HL-60 (cell line): ENCODE measurements around the gene KCNJ11.

Experiments used
- DNase-seq, 2 experiments: peaks; one replicate each; pipeline ENCODE4 v3.0.0-alpha.2; 2010 to 2020; ENCODE audit warnings: low read depth in 1 of 2, low spot score in 1 of 2
- H3K27ac ChIP-seq: fragments of 250-450 bp; sonication (Bioruptor Pico); replicated peaks from 2 replicates; pipeline ENCODE4 v1.5.1; 2020; ENCODE audit warnings: mild to moderate bottlenecking, moderate library complexity
- H3K27me3 ChIP-seq: fragments of 250-450 bp; sonication (Bioruptor Pico); 2 replicates; pipeline ENCODE4 v1.5.1; 2021; ENCODE audit warnings: mild to moderate bottlenecking, moderate library complexity; ENCODE audit not compliant: insufficient read depth, poor library complexity, severe bottlenecking
- H3K4me3 ChIP-seq: replicated peaks from 2 replicates; pipeline ENCODE4 v1.5.1; 2011; ENCODE audit warnings: mild to moderate bottlenecking, control low read depth, low read length; ENCODE audit not compliant: insufficient read depth
- CTCF ChIP-seq: IDR thresholded peaks from one replicate; pipeline ENCODE4 v1.5.1; 2011; ENCODE audit warnings: low read length, control low read depth, inconsistent platforms; ENCODE audit not compliant: insufficient read depth
- GABPA ChIP-seq: IDR thresholded peaks from 2 replicates; pipeline ENCODE4 v1.6.1; 2012; ENCODE audit warnings: low read depth
- POLR2AphosphoS5 ChIP-seq: IDR thresholded peaks from 2 replicates; pipeline ENCODE4 v1.6.1; 2012; ENCODE audit warnings: low read depth
- REST ChIP-seq: IDR thresholded peaks from 2 replicates; pipeline ENCODE4 v1.6.1; 2012; ENCODE audit warnings: low read depth; ENCODE audit not compliant: insufficient replicate concordance
- SPI1 ChIP-seq: IDR thresholded peaks from 2 replicates; pipeline ENCODE4 v1.6.1; 2012; ENCODE audit warnings: low read depth, mild to moderate bottlenecking, borderline replicate concordance

The KCNJ11 gene

GRCh38 chr11:17352950-17353820 is 35.3 kb downstream of the KCNJ11 start:
- peak; percentile 54 to 83 for DNase-seq
- peak; percentile 92; the same call in 1 of the 2 replicates for TF ChIP-seq POLR2AphosphoS5
- TF ChIP-seq GABPA = no peak
- H3K27ac ChIP-seq = peak overlapping the region; percentile 92
- H3K4me3 ChIP-seq = peak overlapping the region; percentile 50
- H3K27me3 ChIP-seq = no peaks in the 10 kb centered on the region

- Histone ChIP-seq H3K27ac (peak within 1 kb of the TSS; percentile 92), H3K4me3 (peak within 1 kb of the TSS; percentile 50), H3K27me3 (no peaks in the 10 kb centered on the region)
- DNase-seq = peak; percentile 80 to 84
- TF ChIP-seq POLR2AphosphoS5 = peak; percentile 46; the same call in 1 of the 2 replicates
- no peak for TF ChIP-seq GABPA
Measured at GRCh38 chr11:17351510-17352176, 36.8 kb downstream of the KCNJ11 start, which contains the start of gene NCR3LG1. TSS of gene NCR3LG1 (plus strand) at chr11:17351800. CDS start at chr11:17351970, 170 bp downstream.

GRCh38 chr11:17351172-17351509 is 37.3 kb downstream of the KCNJ11 start:
- TF ChIP-seq SPI1 (no peak), GABPA (no peak), REST (no peak), POLR2AphosphoS5 (no peak), CTCF (no peak)
- H3K27me3 ChIP-seq = no peaks in the 10 kb centered on the region
- peak overlapping the region; percentile 50 for H3K4me3 ChIP-seq
- DNase-seq = peak in 1 of 2 experiments; percentile 14
- H3K27ac ChIP-seq = peak overlapping the region; percentile 92

- no peak for DNase-seq
- Histone ChIP-seq H3K27me3 (no peaks in the 10 kb centered on the region), H3K4me3 (no peak overlapping the region), H3K27ac (peak overlapping the region; percentile 92)
- TF ChIP-seq POLR2AphosphoS5 (no peak; the same call in 1 of the 2 replicates), GABPA (no peak), CTCF (no peak), SPI1 (no peak), REST (no peak)
Measured at GRCh38 chr11:17350455-17351171, 37.8 kb downstream of the KCNJ11 start.
